ENCODE measurements around the gene CRIM1.

DNA sequence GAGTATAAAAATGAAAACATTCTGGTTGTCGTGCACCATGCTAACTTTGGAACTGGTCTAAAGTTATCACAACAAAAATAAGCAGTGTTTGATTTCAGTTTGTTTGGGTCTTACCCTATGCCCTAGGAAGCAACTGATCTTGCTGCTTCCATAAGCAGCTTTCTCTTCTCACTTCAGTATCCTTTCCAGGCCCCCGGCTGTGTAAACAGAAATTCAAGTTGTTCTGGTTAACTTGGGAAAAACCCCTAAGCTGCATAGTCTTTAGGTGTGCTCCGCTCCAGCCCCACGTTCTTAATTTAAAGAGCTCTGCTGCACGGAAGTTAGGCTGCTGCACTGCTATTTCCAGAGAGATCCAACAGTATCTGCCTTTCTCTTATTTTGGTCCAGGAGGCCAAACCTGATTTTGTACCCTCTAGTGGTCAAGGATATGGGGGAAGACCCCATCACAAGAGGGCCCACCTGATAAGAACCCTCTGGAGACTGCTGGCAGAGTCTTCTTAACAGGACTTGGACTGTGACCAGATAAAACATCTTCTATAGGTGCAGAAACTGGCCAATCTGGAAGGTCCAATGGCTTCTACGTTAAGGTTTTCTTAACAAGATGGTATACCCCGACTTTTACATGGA is 173.3 kb downstream of the CRIM1 start:
- no peak for TF ChIP-seq POLR2AphosphoS5 (IDR thresholded peaks at IDR 0.05; ENCODE audit: low read depth, low read length)
- TF ChIP-seq JUND (IDR thresholded peaks at IDR 0.05; ENCODE audit: low read length) = no peak
- no peak for TF ChIP-seq CBX5 (IDR thresholded peaks at IDR 0.05; ENCODE audit: low read depth, low read length)
- TF ChIP-seq, protein P1, sequence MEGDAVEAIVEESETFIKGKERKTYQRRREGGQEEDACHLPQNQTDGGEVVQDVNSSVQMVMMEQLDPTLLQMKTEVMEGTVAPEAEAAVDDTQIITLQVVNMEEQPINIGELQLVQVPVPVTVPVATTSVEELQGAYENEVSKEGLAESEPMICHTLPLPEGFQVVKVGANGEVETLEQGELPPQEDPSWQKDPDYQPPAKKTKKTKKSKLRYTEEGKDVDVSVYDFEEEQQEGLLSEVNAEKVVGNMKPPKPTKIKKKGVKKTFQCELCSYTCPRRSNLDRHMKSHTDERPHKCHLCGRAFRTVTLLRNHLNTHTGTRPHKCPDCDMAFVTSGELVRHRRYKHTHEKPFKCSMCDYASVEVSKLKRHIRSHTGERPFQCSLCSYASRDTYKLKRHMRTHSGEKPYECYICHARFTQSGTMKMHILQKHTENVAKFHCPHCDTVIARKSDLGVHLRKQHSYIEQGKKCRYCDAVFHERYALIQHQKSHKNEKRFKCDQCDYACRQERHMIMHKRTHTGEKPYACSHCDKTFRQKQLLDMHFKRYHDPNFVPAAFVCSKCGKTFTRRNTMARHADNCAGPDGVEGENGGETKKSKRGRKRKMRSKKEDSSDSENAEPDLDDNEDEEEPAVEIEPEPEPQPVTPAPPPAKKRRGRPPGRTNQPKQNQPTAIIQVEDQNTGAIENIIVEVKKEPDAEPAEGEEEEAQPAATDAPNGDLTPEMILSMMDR (IDR thresholded peaks at IDR 0.05; ENCODE audit: control extremely low read depth in 1 of 3, insufficient read depth in 1 of 3, low read depth in 1 of 3, low read length in 3 of 3) = peak in 2 of 3 experiments; percentile 8 to 9; a peak in 1 of 4 replicates
- no peak for TF ChIP-seq CREB1 (IDR thresholded peaks at IDR 0.05)
- TF ChIP-seq BRCA1 (IDR thresholded peaks at IDR 0.05; ENCODE audit: low read depth, low read length) = no peak
- TF ChIP-seq EZH2 (IDR thresholded peaks at IDR 0.05; ENCODE audit: low read depth, low read length, severe bottlenecking) = no peak
- TF ChIP-seq, protein P2, sequence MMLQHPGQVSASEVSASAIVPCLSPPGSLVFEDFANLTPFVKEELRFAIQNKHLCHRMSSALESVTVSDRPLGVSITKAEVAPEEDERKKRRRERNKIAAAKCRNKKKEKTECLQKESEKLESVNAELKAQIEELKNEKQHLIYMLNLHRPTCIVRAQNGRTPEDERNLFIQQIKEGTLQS (IDR thresholded peaks at IDR 0.05; ENCODE audit: insufficient read depth, low read depth, low read length) = no peak
- no peak for TF ChIP-seq POLR2A (IDR thresholded peaks at IDR 0.05; ENCODE audit: control extremely low read depth in 1 of 2, low read depth in 2 of 2, low read length in 2 of 2)
- TF ChIP-seq TAF7 (optimal IDR thresholded peaks at IDR 0.05; ENCODE audit: borderline replicate concordance, low read depth, low read length) = no peak
- no peak for TF ChIP-seq TAF1 (IDR thresholded peaks at IDR 0.05; ENCODE audit: low read depth, low read length)
